H54 (cell line): ENCODE data around the gene PPP1R27.

Experiments used
- DNase-seq: peaks from one replicate; pipeline ENCODE4 v3.0.0; 2011; ENCODE audit warnings: low spot score, mixed read lengths; ENCODE audit not compliant: insufficient read length
- FAIRE-seq: peaks from 3 replicates; lab custom pipeline; 2011; peaks lifted over from hg19 to GRCh38; lab: Jason Lieb, UNC
- POLR2A ChIP-seq: IDR thresholded peaks from 2 replicates; pipeline ENCODE4 v1.6.1; 2011; ENCODE audit warnings: low read depth, mild to moderate bottlenecking, low read length

The PPP1R27 gene

DNA sequence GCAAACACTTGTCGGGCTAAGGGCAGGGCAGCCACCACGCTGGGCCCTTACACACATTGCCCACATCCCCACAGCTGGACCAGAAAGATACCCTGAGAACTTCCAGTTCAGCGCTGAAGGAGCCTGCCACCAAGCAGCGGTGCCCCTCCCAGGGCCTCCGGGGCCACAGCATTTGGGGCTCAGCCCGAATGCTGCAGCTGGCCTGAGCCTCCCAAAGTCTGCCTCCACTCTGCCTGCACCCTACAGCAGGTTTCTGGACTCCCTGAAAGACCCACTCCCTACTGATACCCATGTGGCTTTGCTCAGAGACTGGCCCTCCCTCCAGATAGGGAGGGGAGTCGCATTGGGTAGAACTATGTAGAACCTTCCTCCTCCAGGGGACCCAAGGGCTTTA lies 3.3 kb downstream of the PPP1R27 start:
- TF ChIP-seq POLR2A: no peak
- DNase-seq: no peak
- FAIRE-seq: no peak

DNA sequence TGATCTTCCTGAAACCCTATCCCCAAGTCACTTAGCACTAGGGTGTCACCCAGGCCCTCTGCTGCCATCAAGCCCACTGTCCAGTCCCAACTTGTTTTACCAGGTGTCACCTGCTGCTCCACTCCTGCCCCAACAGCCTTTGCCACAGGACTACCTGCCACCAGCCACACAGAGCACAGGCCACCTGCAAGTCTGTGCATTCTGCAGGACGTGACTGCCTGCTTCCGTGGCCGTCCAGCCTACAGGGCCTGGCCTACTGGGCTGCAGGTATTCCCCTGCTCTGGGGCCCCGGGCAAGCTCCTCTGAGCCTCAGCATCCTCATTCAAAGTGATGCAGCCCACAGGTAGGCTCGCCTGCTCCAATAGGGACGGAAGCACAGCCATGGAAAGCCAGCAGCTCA lies 5.0 kb downstream of the PPP1R27 start:
- no peak for FAIRE-seq
- no peak for TF ChIP-seq POLR2A
- no peak for DNase-seq

GRCh38 chr17:81828656-81829055 lies 6.2 kb downstream of the PPP1R27 start:
- TF ChIP-seq POLR2A: no peak
- no peak for DNase-seq
- no peak for FAIRE-seq

GRCh38 chr17:81825841-81826466 lies 8.9 kb downstream of the PPP1R27 start:
- no peak for TF ChIP-seq POLR2A
- no peak for FAIRE-seq
- DNase-seq: no peak

- FAIRE-seq (no peak), DNase-seq (no peak)
- TF ChIP-seq POLR2A: no peak
Measured at GRCh38 chr17:81824595-81824994, 10.3 kb downstream of the PPP1R27 start.

GRCh38 chr17:81823820-81824550 lies 10.9 kb downstream of the PPP1R27 start:
- DNase-seq (no peak), FAIRE-seq (no peak)
- no peak for TF ChIP-seq POLR2A

DNA sequence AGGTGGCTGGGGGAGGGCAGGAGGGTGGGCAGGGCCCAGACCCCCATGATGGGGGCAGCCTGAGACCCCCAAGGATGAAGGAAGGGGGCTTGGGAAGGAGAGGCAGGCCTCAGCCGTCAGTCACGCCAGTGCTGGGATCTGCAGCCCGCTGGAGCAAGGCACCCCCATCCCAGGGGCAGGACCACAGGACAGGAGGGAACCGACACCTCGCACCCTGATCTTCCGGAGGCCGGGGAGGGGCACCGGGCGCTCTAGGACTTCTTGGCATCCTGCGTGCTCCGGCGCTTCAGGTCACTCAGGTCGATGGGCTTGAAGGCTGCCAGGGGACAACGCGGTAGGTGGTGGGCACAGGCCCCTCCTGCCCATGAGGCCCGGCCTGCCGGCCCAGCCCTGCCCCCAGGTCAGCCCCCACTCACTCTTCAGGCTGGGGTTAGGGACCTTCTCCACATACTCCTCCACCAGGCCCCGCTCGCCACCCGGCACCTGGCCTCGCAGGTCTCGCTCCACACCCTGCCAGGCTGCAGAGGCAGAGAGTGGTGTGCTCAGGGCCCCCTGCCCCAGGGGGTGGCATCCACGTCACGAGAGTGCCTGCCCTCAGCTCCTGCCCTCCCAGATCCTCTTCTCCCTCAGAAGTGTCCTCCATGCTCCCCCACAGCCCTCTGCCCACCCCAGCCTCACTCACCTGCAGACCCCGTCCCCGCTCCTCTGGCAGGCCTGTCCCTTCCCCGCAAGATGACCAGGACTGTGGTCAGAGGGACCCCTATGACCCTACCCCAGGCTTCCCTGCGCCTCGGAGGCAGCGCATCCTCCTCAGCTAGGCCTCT lies 11.6 kb downstream of the PPP1R27 start:
- FAIRE-seq: no peak
- DNase-seq: no peak
- TF ChIP-seq POLR2A: no peak

- DNase-seq (no peak), FAIRE-seq (no peak)
- no peak for TF ChIP-seq POLR2A
Measured at GRCh38 chr17:81822312-81822637, 12.6 kb downstream of the PPP1R27 start.

GRCh38 chr17:81821603-81822311 lies 13.1 kb downstream of the PPP1R27 start:
- DNase-seq (peak; percentile 95), FAIRE-seq (no peak)
- TF ChIP-seq POLR2A: no peak

DNA sequence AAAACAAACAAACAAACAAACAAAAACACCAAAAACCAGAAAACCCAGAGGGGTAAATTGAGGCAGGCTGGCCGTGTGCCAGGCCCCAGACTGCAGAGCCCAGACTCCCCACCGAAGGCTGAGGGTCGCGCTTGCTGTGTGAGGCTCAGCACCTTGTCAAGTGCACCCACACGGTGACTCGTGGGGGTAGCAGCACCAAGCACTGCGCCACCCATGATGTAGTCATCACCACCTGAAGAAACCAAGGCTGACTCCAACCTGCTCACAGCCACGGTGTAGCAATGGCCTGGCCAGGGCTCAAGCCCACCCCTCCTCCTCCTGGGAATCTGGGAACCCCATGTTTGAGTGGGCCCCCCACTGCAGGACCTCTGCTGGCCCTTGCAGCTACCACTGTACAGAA lies 13.7 kb downstream of the PPP1R27 start:
- FAIRE-seq (no peak), DNase-seq (no peak)
- TF ChIP-seq POLR2A: no peak

GRCh38 chr17:81819708-81820107 lies 15.1 kb downstream of the PPP1R27 start:
- no peak for FAIRE-seq
- no peak for DNase-seq
- TF ChIP-seq POLR2A: no peak

DNA sequence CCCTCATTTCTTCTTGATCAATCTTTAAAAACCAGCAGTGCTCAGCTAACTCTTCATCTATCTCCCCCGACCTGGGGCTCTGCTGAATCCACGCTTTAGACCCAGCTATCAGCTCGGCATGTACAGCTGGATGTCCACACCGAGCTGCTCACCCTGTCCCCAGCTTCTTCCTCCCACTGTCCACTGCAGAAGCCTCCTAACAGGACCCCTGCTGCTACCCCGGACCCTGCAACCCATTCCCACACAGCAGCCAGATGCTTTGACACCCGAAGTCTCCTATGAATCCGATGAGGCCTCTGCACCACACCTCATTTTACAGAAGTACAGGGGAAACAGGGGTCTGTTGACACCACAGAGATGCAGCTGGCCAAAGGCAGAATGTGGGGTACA lies 17.1 kb downstream of the PPP1R27 start:
- no peak for TF ChIP-seq POLR2A
- DNase-seq: no peak
- no peak for FAIRE-seq

GRCh38 chr17:81815646-81815986 lies 19.2 kb downstream of the PPP1R27 start:
- TF ChIP-seq POLR2A: no peak
- FAIRE-seq: no peak
- DNase-seq: no peak
